ENCODE data around the gene ATPAF1. TPM values are rescaled to one million over a fixed set of nuclear protein-coding genes. Genes with fewer than 3 reads are reported as not detected.

Gene ATPAF1
- total and polyA plus RNA-seq, 10 of the 15 experiments (the other 5 are each of a cell fraction or from before 2014, with no cell fraction given): 15.2 to 93.5 (median 48.4) TPM

DNA sequence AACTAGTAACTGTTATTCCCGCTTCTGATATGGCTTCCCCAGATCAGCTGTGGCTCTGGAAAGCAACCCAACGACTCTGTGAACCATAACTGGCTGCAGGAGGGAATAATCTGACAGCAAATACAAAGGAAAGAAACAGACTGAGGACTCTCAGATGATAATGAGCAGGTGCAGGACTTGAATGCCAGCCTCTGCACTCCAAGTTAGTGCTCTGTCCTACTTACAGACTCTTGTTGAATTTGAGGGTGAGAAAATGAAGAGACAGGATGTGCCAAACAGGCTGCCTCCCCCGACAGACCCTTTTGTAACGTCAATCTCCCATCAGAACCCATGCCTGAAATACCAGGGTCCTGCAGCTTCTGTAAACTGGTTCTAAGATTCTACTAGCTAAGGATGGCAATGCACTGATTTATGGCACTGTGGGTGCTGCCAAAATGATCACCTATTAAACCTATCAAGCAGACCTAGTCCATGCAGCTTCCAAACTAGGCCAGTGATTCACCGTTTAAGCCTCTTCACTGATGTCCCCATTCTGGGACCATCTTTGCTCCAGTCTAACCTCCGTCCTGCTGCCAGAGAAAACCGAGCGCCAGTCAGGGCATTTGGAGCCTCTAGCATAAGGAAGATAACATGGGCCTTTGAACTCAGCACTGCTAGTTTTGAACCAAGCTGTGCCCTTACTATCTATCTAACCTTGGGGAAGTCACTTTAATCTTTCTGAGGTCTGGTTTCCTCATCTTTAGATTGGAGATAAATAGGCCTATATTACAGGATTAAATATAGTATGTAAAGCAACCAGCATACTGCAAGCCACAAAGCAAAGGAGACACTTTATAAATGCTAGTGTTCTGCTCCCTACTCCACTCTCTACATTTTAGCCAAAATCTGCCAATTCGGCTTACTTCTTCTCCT is 68.8 kb downstream of the ATPAF1 start (continued):
- no peak for TF ChIP-seq HCFC1 (IDR thresholded peaks at IDR 0.05; ENCODE audit: low read length)

DNA sequence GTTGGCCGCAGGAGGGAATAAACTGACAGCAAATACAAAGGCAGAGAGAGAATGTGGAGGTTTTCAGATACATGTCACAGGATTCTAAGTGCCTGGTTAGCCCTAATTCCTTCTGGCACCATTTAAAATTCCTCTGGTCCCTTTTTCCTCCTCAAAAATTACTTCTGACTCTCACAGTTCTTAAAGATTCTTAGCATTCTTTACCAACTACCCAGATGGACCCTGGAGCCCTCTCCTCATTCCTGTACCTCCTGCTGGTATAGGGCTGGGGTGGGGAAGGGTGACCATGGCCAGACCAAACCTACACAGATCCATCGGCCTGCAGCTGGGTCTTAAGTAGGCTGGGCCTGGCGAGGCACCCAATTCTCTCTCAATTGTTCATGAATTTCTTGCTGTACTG is 71.3 kb downstream of the ATPAF1 start:
- CTCF ChIA-PET: interaction anchor here (0.8 kb wide), 1 partner anchor 128 kb away, joined by 3 read pairs; no protein-coding TSS in a partner anchor
- SMC1A ChIA-PET (ENCODE audit: uncharacterized antibody, unreplicated experiment): interaction anchor here (0.6 kb wide), 1 partner anchor 170 kb away, joined by 3 read pairs; no protein-coding TSS in a partner anchor
- H3K36me3 ChIP-seq (ENCODE audit: control insufficient read depth in 2 of 2, insufficient read depth in 2 of 2, low read length in 1 of 2): peaks cover 0 to 8% of the 10 kb centered on the region in 2 experiments; a peak in 1 of 4 replicates
- H3K9me3 ChIP-seq (replicated peaks; ENCODE audit: control insufficient read depth, insufficient read depth, low read length): no peaks in the 10 kb centered on the region
- H3K4me1 ChIP-seq (ENCODE audit: control insufficient read depth, insufficient read depth, low read length): 0 out of 2 replicates have a peak, but pooled peaks cover 3% of the 10 kb centered on the region
- in situ Hi-C loops (cut with MboI): no loop called here
- no peaks in the 10 kb centered on the region for H3K27me3 ChIP-seq (replicated peaks in 1 of 2; ENCODE audit: control insufficient read depth in 2 of 2, insufficient read depth in 2 of 2, low read length in 1 of 2)
- H3K4me2 ChIP-seq (ENCODE audit: control insufficient read depth, insufficient read depth): no peak overlapping the region
- DNase-seq (ENCODE audit: low read depth, low spot score): no peak
- RAD21 ChIA-PET (ENCODE audit: unreplicated experiment): no interaction called here
- H3K9ac ChIP-seq (ENCODE audit: control insufficient read depth, insufficient read depth, low read length): no peak overlapping the region
- no peak overlapping the region for H3K4me3 ChIP-seq
- no peak for TF ChIP-seq SMARCA5 (IDR thresholded peaks at IDR 0.05)
- TF ChIP-seq MYC (IDR thresholded peaks at IDR 0.05; ENCODE audit: insufficient read depth, insufficient read length, insufficient replicate concordance, low read length, severe bottlenecking): no peak
- no peak for TF ChIP-seq MXI1 (IDR thresholded peaks at IDR 0.05; ENCODE audit: low read depth, low read length)
- TF ChIP-seq ZZZ3 (IDR thresholded peaks at IDR 0.05; ENCODE audit: control insufficient read depth, insufficient read length, low read depth): no peak
- TF ChIP-seq NRF1 (conservative IDR thresholded peaks at IDR 0.05; ENCODE audit: low read depth, low read length): no peak
- TF ChIP-seq SUPT20H (IDR thresholded peaks at IDR 0.05; ENCODE audit: borderline replicate concordance, control insufficient read depth, low read depth, low read length): no peak
- TF ChIP-seq SMAD5 (IDR thresholded peaks at IDR 0.05; ENCODE audit: low read depth): no peak
- TF ChIP-seq CHD1 (IDR thresholded peaks at IDR 0.05; ENCODE audit: low read depth, low read length): no peak
- no peak for TF ChIP-seq CBX3 (IDR thresholded peaks at IDR 0.05; ENCODE audit: borderline replicate concordance, low read depth)
- TF ChIP-seq, protein P1, sequence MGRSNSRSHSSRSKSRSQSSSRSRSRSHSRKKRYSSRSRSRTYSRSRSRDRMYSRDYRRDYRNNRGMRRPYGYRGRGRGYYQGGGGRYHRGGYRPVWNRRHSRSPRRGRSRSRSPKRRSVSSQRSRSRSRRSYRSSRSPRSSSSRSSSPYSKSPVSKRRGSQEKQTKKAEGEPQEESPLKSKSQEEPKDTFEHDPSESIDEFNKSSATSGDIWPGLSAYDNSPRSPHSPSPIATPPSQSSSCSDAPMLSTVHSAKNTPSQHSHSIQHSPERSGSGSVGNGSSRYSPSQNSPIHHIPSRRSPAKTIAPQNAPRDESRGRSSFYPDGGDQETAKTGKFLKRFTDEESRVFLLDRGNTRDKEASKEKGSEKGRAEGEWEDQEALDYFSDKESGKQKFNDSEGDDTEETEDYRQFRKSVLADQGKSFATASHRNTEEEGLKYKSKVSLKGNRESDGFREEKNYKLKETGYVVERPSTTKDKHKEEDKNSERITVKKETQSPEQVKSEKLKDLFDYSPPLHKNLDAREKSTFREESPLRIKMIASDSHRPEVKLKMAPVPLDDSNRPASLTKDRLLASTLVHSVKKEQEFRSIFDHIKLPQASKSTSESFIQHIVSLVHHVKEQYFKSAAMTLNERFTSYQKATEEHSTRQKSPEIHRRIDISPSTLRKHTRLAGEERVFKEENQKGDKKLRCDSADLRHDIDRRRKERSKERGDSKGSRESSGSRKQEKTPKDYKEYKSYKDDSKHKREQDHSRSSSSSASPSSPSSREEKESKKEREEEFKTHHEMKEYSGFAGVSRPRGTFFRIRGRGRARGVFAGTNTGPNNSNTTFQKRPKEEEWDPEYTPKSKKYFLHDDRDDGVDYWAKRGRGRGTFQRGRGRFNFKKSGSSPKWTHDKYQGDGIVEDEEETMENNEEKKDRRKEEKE (IDR thresholded peaks at IDR 0.05): no peak
- no peak for TF ChIP-seq RB1 (IDR thresholded peaks at IDR 0.05; ENCODE audit: borderline replicate concordance)
- no peak for TF ChIP-seq GATAD2B (conservative IDR thresholded peaks at IDR 0.05; ENCODE audit: low read depth)
- TF ChIP-seq, protein P2, sequence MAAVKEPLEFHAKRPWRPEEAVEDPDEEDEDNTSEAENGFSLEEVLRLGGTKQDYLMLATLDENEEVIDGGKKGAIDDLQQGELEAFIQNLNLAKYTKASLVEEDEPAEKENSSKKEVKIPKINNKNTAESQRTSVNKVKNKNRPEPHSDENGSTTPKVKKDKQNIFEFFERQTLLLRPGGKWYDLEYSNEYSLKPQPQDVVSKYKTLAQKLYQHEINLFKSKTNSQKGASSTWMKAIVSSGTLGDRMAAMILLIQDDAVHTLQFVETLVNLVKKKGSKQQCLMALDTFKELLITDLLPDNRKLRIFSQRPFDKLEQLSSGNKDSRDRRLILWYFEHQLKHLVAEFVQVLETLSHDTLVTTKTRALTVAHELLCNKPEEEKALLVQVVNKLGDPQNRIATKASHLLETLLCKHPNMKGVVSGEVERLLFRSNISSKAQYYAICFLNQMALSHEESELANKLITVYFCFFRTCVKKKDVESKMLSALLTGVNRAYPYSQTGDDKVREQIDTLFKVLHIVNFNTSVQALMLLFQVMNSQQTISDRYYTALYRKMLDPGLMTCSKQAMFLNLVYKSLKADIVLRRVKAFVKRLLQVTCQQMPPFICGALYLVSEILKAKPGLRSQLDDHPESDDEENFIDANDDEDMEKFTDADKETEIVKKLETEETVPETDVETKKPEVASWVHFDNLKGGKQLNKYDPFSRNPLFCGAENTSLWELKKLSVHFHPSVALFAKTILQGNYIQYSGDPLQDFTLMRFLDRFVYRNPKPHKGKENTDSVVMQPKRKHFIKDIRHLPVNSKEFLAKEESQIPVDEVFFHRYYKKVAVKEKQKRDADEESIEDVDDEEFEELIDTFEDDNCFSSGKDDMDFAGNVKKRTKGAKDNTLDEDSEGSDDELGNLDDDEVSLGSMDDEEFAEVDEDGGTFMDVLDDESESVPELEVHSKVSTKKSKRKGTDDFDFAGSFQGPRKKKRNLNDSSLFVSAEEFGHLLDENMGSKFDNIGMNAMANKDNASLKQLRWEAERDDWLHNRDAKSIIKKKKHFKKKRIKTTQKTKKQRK (IDR thresholded peaks at IDR 0.05; ENCODE audit: low read depth, low read length): no peak
- no peak for TF ChIP-seq GABPA (IDR thresholded peaks at IDR 0.05; ENCODE audit: low read depth)
- H3K27ac ChIP-seq (ENCODE audit: control insufficient read depth, insufficient read depth): no peak overlapping the region
- 93% methylated on average over 3 of the region's 3 CpGs for WGBS (ENCODE audit: insufficient coverage, insufficient replicate concordance, low lambda C conversion rate, missing lambda C conversion rate)
- no peak for FAIRE-seq
- intact Hi-C loops (cut with micrococcal nuclease; ENCODE audit: unreplicated experiment): no loop called here
- no peak for ATAC-seq
- no TSS peak for BruUV-seq (replicated peaks)
- no peaks in the 10 kb centered on the region for H3K79me2 ChIP-seq (ENCODE audit: control insufficient read depth, insufficient read depth, low read length)
- POLR2A ChIA-PET: no interaction called here
- H2AFZ ChIP-seq (ENCODE audit: control insufficient read depth, low read depth, low read length): no peak overlapping the region
- H4K20me1 ChIP-seq (ENCODE audit: control insufficient read depth, insufficient read depth): no peaks in the 10 kb centered on the region
